HG03558 (cell line): ENCODE measurements around the gene CCNL2.

Experiments
- ATAC-seq: cut with Tn5 transposase; IDR thresholded peaks from one replicate; pipeline ENCODE4 v1.9.1; 2021; ENCODE audit warnings: moderate number of reproducible peaks; ENCODE audit not compliant: unreplicated experiment; ENCODE audit errors: extremely low read depth

The CCNL2 gene

GRCh38 chr1:1347026-1347595 is 52.0 kb downstream of the CCNL2 start:
- no peak for ATAC-seq

GRCh38 chr1:1346501-1346890 is 52.6 kb downstream of the CCNL2 start:
- ATAC-seq = no peak

- no peak for ATAC-seq
These were observed 53.2 kb downstream of the CCNL2 start for GRCh38 chr1:1345860-1346500.

DNA sequence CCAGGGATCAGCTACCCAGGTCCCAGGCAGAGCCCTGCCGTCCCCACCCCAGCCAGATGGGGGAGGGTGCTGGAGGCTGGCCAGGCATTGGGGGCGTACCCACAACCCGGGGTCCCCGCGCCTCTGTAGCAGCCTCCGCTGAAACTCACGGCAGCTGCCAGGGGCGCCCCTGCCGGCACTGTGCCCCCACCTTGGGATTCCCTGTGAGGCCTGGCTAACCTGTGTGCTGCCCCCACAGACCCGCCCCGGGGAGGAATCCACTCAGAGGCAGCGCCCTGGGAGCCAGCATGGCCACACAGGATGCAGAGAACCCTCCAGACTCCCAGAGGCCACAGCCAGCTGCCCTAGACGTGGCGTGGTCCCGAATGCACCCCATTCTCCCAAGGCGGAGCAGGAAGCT is 53.8 kb downstream of the CCNL2 start:
- no peak for ATAC-seq

GRCh38 chr1:1344655-1345361 is 54.3 kb downstream of the CCNL2 start:
- ATAC-seq = no peak

DNA sequence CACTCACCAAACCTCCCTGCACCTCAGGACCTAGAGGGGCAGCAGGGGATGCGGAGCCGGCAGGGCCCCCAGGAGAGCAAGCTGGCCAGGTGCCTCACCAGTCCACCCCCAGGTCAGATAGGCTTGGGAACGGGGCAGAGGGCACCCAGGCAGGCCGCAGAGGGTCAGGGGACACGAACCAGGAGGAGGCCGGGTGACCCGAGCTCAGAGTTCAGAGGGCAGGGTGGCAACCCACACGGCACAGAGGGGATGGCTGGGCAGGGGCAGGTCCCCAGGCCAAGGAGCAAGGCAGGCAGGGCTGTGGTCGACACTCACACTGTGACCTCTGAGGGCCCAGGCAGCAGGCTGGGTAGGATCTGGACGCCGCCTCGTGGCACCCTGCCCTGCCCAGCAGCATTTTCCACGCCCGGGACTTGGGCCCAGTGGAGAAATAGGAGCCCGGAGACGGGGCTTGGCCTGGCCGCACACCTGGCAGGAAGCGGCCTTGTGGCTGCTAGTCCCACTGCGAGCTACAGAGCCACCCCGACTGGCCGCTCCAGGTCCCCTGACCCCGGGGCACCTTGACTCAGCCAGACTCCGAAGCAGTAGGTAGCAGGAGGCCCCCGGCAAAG is 55.2 kb downstream of the CCNL2 start:
- no peak for ATAC-seq

GRCh38 chr1:1342584-1343115 is 56.5 kb downstream of the CCNL2 start:
- ATAC-seq = no peak

DNA sequence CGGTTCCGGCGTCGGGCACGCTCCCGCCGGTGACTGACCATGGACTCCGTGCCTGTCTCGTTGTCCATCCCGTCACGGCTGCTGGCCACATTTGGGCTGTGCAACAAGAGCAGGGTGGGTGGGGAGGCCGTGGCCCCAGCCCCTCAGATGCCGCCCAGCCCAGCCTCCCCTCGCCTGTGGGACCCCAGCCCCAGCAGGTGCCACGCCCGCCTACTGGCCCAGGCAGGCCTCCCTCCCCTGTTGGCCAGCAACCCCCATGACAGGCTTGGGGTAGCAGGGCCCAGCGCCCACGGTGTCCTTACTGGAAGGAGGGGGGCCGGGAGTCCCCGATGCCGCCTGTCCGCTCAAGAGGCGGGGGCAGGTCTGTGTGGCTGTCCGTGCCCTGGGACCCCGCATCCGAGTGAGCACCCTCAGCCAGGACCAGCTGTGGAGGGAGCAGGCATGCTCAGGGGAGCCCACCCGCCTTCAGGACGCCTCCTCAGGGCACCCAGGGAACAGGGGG is 57.0 kb downstream of the CCNL2 start:
- ATAC-seq = no peak

DNA sequence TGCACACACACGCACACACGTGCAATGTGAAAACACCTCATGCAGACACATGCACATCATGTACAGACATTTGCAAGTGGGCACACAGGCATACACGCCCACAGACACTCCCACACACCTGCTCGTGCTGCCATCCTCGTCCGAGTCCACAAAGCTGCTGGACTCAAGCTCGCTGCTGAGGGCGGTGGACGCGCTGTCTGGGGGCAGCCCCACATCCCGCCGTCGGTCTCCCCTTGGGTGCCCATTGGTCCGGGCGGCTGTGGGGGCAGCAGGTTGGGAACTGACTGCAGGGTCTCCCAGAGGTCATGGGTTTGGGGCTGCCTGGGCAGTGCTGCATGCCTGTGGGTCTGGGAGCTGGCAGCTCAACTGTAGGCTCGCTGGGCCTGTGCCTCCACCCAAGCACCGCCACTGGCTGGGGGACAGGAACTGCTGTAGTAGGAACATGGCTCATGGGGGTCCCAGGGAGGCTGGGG is 57.5 kb downstream of the CCNL2 start:
- ATAC-seq = no peak

GRCh38 chr1:1340791-1341548 is 58.2 kb downstream of the CCNL2 start:
- no peak for ATAC-seq

- no peak for ATAC-seq
These were observed 59.0 kb downstream of the CCNL2 start for GRCh38 chr1:1340185-1340584.

GRCh38 chr1:1338278-1338677 is 60.9 kb downstream of the CCNL2 start:
- ATAC-seq = no peak

DNA sequence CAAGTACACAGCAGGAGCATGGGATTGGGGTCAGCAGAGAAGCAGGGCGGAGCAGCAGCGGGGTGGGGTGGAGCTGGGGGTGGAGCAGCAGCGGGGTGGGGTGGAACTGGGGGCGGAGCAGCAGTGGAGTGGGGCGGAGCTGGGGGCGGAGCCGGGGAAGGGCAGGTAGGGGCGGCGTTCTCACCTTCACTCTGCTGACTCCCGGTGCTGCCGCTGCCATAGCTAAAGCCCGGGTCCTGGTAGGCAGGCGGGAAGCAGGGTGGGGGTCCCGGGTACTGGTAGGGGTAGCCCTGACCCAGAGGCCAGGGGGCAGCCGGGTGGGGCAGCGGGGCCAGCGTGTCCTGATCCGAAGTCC is 61.4 kb downstream of the CCNL2 start:
- no peak for ATAC-seq

- ATAC-seq = no peak
These were observed 62.0 kb downstream of the CCNL2 start for GRCh38 chr1:1336931-1337792.

- ATAC-seq = no peak
These were observed 62.7 kb downstream of the CCNL2 start for GRCh38 chr1:1336446-1336845.

DNA sequence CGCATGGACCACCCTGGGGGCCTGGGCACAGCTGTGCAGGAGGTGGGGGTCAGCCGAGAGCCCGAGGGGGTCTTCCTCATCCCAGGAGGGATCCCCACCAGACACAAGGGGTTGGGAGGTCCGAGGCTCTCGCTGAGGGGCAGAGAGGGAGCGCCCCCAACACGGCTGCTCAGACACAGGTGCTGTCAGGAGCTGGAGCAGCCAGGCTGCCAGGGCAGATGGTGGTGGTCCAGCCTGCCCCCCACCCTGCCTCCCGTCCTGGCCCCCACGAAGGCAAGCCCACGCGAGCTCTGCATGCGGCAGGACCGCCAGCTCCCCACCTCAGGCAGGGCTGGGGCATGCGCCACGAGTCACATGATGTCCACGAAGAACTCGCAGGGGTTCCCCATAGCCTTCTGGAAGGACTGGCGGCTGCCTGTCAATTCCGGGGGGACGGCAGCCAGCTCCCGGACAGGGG is 63.3 kb downstream of the CCNL2 start:
- ATAC-seq = no peak
